Measurements from ENCODE around the gene HIPK4.
A peak's percentile ranks its signal among the peaks of the same experiment; 100 is the strongest.

Gene HIPK4

DNA sequence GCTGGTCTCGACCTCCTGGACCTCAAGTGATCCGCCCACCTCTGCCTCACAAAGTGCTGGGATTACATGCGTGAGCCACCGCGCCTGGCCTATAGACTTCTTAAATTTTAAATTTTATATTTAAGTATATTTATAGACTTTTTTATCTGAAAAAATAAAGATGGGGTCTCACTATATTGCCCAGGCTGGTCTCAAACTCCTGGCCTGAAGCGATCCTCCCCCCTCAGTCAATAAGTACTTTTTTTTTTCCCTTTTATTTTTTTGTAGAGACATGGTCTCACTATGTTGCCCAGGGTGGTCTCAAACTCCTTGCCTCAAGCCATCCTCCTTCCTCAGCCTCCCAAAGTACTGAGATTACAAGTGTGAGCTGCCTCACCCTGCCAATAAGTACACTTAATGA, 34.0 kb upstream of the HIPK4 start:
- Histone ChIP-seq H3K9ac (ENCODE audit: low read depth, low read length) (no peak overlapping the region), H3K27me3 (ENCODE audit: insufficient read depth, low read length) (no peaks in the 10 kb centered on the region), H3K27ac (ENCODE audit: low read depth, low read length) (no peak overlapping the region), H3K4me1 (ENCODE audit: insufficient read depth, low read length) (peaks cover 10% of the 10 kb centered on the region), H3K36me3 (ENCODE audit: insufficient read depth, low read length) (peaks cover 7% of the 10 kb centered on the region; the same call in 1 of the 2 replicates), H3K4me3 (ENCODE audit: low read length) (peak overlapping the region; percentile 77; the same call in 1 of the 2 replicates), H3K9me3 (ENCODE audit: insufficient read depth, low read depth, low read length) (no peaks in the 10 kb centered on the region)
- WGBS, result 93% methylated on average over 3 of the region's 6 CpGs

GRCh38 chr19:40422748-40423566, 33.0 kb upstream of the HIPK4 start:
- WGBS, result 93% methylated on average over 31 of the region's 31 CpGs
- H3K4me1 ChIP-seq (ENCODE audit: insufficient read depth, low read length), result peaks cover 10% of the 10 kb centered on the region
- H3K9me3 ChIP-seq (ENCODE audit: insufficient read depth, low read depth, low read length), result no peaks in the 10 kb centered on the region
- no peak overlapping the region for H3K4me3 ChIP-seq (ENCODE audit: low read length)
- H3K27ac ChIP-seq (ENCODE audit: low read depth, low read length), result no peak overlapping the region
- peaks cover 7% of the 10 kb centered on the region; the same call in 1 of the 2 replicates for H3K36me3 ChIP-seq (ENCODE audit: insufficient read depth, low read length)
- no peak overlapping the region for H3K9ac ChIP-seq (ENCODE audit: low read depth, low read length)
- H3K27me3 ChIP-seq (ENCODE audit: insufficient read depth, low read length), result no peaks in the 10 kb centered on the region

GRCh38 chr19:40421993-40422747, 32.2 kb upstream of the HIPK4 start:
- Histone ChIP-seq H3K9me3 (ENCODE audit: insufficient read depth, low read depth, low read length) (no peaks in the 10 kb centered on the region), H3K27me3 (ENCODE audit: insufficient read depth, low read length) (no peaks in the 10 kb centered on the region), H3K36me3 (ENCODE audit: insufficient read depth, low read length) (peaks cover 7% of the 10 kb centered on the region; the same call in 1 of the 2 replicates), H3K4me3 (ENCODE audit: low read length) (no peak overlapping the region), H3K9ac (ENCODE audit: low read depth, low read length) (no peak overlapping the region), H3K4me1 (ENCODE audit: insufficient read depth, low read length) (peaks cover 10% of the 10 kb centered on the region), H3K27ac (ENCODE audit: low read depth, low read length) (no peak overlapping the region)
- WGBS, result 93% methylated on average over 16 of the region's 16 CpGs

DNA sequence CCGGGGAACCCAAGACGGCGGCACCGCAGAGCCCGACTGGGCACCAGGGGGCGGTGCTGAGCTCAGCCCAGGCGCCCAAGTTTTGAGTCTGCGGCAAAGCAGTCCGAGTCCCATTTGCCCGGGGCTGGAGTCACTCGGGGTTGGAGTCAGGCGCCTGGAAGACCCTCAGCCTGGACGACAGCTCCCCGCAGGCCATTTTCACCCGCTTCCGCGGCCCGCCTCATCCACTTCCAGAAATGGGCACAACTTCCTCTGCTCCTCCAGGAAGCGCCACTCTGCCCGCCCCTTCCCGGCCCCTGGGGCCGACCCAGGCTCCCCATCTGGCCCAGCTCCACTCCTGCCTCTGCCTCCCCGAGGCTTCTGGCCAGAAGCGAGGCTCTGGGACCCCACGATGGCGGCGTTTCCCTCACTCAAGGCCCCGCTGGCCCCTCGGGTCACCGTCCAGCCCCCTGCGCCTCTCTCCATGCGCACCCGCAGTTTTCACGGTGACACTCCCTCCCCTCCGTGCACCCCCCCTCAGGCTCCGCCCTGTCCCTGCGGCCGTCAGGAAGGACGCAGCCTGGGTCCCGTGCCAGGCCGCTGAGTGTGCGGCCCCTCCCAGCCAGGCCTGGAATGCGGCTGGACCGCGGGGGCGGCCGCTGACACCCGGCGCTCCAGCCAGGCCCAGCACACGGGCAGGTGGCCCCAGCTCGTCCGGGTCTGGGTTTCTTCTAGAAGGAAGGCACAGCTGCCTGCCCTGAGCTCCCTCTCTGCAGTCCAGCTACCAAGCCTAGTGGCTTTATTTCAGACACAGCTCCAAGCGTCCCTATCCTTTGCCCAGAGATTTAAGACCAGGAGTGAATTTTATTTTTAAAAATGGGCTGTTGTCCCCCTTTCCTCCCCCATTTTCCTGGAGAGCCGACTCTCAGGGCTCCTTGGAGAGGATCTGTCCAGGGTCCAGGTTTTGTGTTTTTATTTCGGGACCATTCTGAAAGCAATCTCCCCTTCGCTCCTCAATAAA, 31.1 kb upstream of the HIPK4 start:
- peak overlapping the region; percentile 87 for H3K27ac ChIP-seq (ENCODE audit: low read depth, low read length)
- peaks cover 7% of the 10 kb centered on the region; the same call in 1 of the 2 replicates for H3K36me3 ChIP-seq (ENCODE audit: insufficient read depth, low read length)
- H3K9ac ChIP-seq (ENCODE audit: low read depth, low read length), result peak overlapping the region; percentile 74
- H3K4me3 ChIP-seq (ENCODE audit: low read length), result peak overlapping the region; percentile 62
- H3K27me3 ChIP-seq (ENCODE audit: insufficient read depth, low read length), result no peaks in the 10 kb centered on the region
- peaks cover 10% of the 10 kb centered on the region for H3K4me1 ChIP-seq (ENCODE audit: insufficient read depth, low read length)
- H3K9me3 ChIP-seq (ENCODE audit: insufficient read depth, low read depth, low read length), result no peaks in the 10 kb centered on the region
- 5% methylated on average over 56 of the region's 56 CpGs for WGBS

DNA sequence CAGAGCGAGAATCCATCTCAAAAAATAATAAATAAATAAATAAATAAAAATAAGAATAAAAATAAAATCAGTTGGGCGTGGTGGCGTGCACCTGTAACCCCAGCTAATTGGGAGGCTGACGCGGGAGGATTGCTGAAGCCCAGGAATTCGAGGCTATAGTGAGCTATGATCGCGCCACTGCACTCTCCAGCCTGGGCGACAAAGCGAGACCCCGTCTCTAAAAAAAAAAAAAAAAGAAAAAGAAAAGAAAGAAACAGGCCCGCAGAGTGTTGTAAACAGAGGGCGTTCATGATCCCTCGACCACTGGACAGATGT, 30.4 kb upstream of the HIPK4 start:
- Histone ChIP-seq H3K4me3 (ENCODE audit: low read length) (peak overlapping the region; percentile 62), H3K9ac (ENCODE audit: low read depth, low read length) (no peak overlapping the region), H3K27me3 (ENCODE audit: insufficient read depth, low read length) (no peaks in the 10 kb centered on the region), H3K27ac (ENCODE audit: low read depth, low read length) (no peak overlapping the region; the same call in 1 of the 2 replicates), H3K9me3 (ENCODE audit: insufficient read depth, low read depth, low read length) (no peaks in the 10 kb centered on the region), H3K4me1 (ENCODE audit: insufficient read depth, low read length) (peaks cover 10% of the 10 kb centered on the region), H3K36me3 (ENCODE audit: insufficient read depth, low read length) (peaks cover 7% of the 10 kb centered on the region; the same call in 1 of the 2 replicates)
- WGBS, result 62% methylated on average over 13 of the region's 14 CpGs

DNA sequence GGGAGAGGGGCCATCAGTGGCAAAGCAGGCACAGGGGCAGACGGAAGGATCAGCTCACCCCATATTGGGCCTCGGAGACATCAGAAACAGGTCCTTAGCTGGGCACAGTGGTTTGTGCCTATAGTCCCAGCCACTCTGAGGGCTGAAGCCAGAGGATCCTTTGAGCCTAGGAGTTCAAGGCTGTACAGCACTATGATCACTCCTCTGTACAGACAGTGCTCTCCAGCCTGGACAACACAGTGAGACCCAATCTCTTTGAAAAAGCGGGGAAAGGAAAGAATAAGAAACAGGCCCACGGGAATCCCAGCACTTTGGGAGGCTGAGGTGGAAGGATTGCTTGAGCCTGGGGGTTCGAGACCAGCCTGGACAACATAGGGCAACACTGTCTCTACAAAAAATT, 29.8 kb upstream of the HIPK4 start:
- peaks cover 7% of the 10 kb centered on the region; the same call in 1 of the 2 replicates for H3K36me3 ChIP-seq (ENCODE audit: insufficient read depth, low read length)
- H3K9ac ChIP-seq (ENCODE audit: low read depth, low read length), result no peak overlapping the region
- peaks cover 10% of the 10 kb centered on the region for H3K4me1 ChIP-seq (ENCODE audit: insufficient read depth, low read length)
- 94% methylated on average over 5 of the region's 5 CpGs for WGBS
- no peaks in the 10 kb centered on the region for H3K27me3 ChIP-seq (ENCODE audit: insufficient read depth, low read length)
- no peaks in the 10 kb centered on the region for H3K9me3 ChIP-seq (ENCODE audit: insufficient read depth, low read depth, low read length)
- no peak overlapping the region for H3K27ac ChIP-seq (ENCODE audit: low read depth, low read length)
- no peak overlapping the region for H3K4me3 ChIP-seq (ENCODE audit: low read length)

GRCh38 chr19:40419066-40419612, 29.2 kb upstream of the HIPK4 start:
- no peak overlapping the region for H3K4me3 ChIP-seq (ENCODE audit: low read length)
- H3K27ac ChIP-seq (ENCODE audit: low read depth, low read length), result no peak overlapping the region
- no peak overlapping the region for H3K9ac ChIP-seq (ENCODE audit: low read depth, low read length)
- H3K4me1 ChIP-seq (ENCODE audit: insufficient read depth, low read length), result peaks cover 5% of the 10 kb centered on the region
- peaks cover 7% of the 10 kb centered on the region; the same call in 1 of the 2 replicates for H3K36me3 ChIP-seq (ENCODE audit: insufficient read depth, low read length)
- H3K9me3 ChIP-seq (ENCODE audit: insufficient read depth, low read depth, low read length), result no peaks in the 10 kb centered on the region
- no peaks in the 10 kb centered on the region for H3K27me3 ChIP-seq (ENCODE audit: insufficient read depth, low read length)
- 85% methylated on average over 5 of the region's 5 CpGs for WGBS

GRCh38 chr19:40418040-40418439, 28.1 kb upstream of the HIPK4 start:
- no peaks in the 10 kb centered on the region for H3K27me3 ChIP-seq (ENCODE audit: insufficient read depth, low read length)
- H3K27ac ChIP-seq (ENCODE audit: low read depth, low read length), result no peak overlapping the region
- peaks cover 7% of the 10 kb centered on the region; the same call in 1 of the 2 replicates for H3K36me3 ChIP-seq (ENCODE audit: insufficient read depth, low read length)
- H3K4me1 ChIP-seq (ENCODE audit: insufficient read depth, low read length), result peaks cover 10% of the 10 kb centered on the region
- no peak overlapping the region for H3K9ac ChIP-seq (ENCODE audit: low read depth, low read length)
- no peak overlapping the region for H3K4me3 ChIP-seq (ENCODE audit: low read length)
- H3K9me3 ChIP-seq (ENCODE audit: insufficient read depth, low read depth, low read length), result no peaks in the 10 kb centered on the region
- WGBS, result 90% methylated on average over 3 of the region's 3 CpGs

GRCh38 chr19:40417643-40417981, 27.6 kb upstream of the HIPK4 start:
- H3K9ac ChIP-seq (ENCODE audit: low read depth, low read length), result no peak overlapping the region

DNA sequence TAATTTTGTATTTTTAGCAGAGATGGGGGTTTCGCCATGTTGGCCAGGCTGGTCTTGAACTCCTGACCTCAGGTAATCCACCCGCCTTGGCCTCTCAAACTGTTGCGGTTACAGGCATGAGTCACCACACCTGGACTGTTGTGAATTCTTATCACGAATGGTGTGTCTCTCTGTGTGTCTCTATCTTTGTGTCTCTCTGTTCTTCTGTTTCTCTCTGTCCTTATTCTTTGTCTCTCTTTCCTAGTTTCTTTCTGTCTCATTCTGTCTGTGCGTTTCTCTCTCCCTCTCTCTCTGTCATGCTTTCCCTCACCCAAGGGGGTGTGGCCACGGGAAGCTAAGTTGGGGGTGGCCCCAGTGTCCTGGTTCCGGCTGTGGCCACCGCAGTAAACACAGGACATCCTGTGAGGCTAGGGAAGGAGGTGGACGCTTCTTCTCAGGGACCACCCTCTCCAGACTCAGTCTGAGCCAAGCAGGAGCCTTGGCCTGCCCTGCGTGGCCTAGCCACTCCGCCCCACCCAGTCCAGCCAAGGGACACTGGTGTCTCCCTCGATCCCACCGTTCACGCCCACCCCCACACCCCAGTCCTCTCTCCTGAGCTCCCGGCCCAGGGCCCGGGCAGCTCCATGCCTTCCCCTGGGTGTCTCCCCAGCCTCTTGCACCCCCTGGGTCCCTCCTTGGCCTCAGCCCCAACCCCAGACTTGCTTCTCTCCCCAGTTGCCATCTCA, 27.1 kb upstream of the HIPK4 start:
- no peak overlapping the region for H3K9ac ChIP-seq (ENCODE audit: low read depth, low read length)
- H3K4me3 ChIP-seq (ENCODE audit: low read length), result no peak overlapping the region
- 74% methylated on average over 16 of the region's 16 CpGs for WGBS
- H3K27ac ChIP-seq (ENCODE audit: low read depth, low read length), result no peak overlapping the region
- H3K9me3 ChIP-seq (ENCODE audit: insufficient read depth, low read depth, low read length), result no peaks in the 10 kb centered on the region
- H3K36me3 ChIP-seq (ENCODE audit: insufficient read depth, low read length), result no peaks in the 10 kb centered on the region
- H3K4me1 ChIP-seq (ENCODE audit: insufficient read depth, low read length), result peaks cover 10% of the 10 kb centered on the region
- H3K27me3 ChIP-seq (ENCODE audit: insufficient read depth, low read length), result no peaks in the 10 kb centered on the region

More at GRCh38 chr19:40417643-40417981, 27.6 kb upstream of the HIPK4 start:
- Histone ChIP-seq H3K36me3 (ENCODE audit: insufficient read depth, low read length) (peaks cover 2% of the 10 kb centered on the region; the same call in 1 of the 2 replicates), H3K4me3 (ENCODE audit: low read length) (no peak overlapping the region), H3K27me3 (ENCODE audit: insufficient read depth, low read length) (no peaks in the 10 kb centered on the region), H3K4me1 (ENCODE audit: insufficient read depth, low read length) (peaks cover 10% of the 10 kb centered on the region), H3K9me3 (ENCODE audit: insufficient read depth, low read depth, low read length) (no peaks in the 10 kb centered on the region), H3K27ac (ENCODE audit: low read depth, low read length) (no peak overlapping the region)
- WGBS, result 80% methylated on average over 4 of the region's 4 CpGs
